Muscle layer of colon (tissue), 2 donors: ENCODE results near the gene DISP3.

Source experiments
- H3K27ac ChIP-seq: one replicate; pipeline ENCODE4 v1.7.0; 2013; ENCODE audit warnings: low read depth, mild to moderate bottlenecking, low read length, moderate library complexity
- H3K27me3 ChIP-seq, 2 donors: one replicate each; pipeline ENCODE4 v1.7.0; 2013; ENCODE audit warnings: low read length in 2 of 2, mild to moderate bottlenecking in 2 of 2; ENCODE audit not compliant: insufficient read depth in 2 of 2, control insufficient read depth in 1 of 2
- H3K36me3 ChIP-seq: one replicate; pipeline ENCODE4 v1.7.0; 2013; ENCODE audit warnings: mild to moderate bottlenecking, low read length; ENCODE audit not compliant: insufficient read depth
- H3K4me1 ChIP-seq: one replicate; pipeline ENCODE4 v1.7.0; 2013; ENCODE audit warnings: mild to moderate bottlenecking, low read length; ENCODE audit not compliant: insufficient read depth
- H3K4me3 ChIP-seq, 2 donors: one replicate each; pipeline ENCODE4 v1.7.0; 2013; ENCODE audit warnings: low read length in 2 of 2, low read depth in 1 of 2, mild to moderate bottlenecking in 1 of 2, moderate library complexity in 1 of 2
- H3K9ac ChIP-seq: one replicate; pipeline ENCODE4 v1.7.0; 2013; ENCODE audit warnings: low read length
- H3K9me3 ChIP-seq: one replicate; pipeline ENCODE4 v1.7.0; 2013; ENCODE audit warnings: mild to moderate bottlenecking, low read length
- donor health status: abdominal sarcoma.
- donor health status: Adenocarcinoma of cecum.

DISP3 gene

GRCh38 chr1:11479375-11479979 is 522 bp downstream of the DISP3 start:
- H3K36me3 ChIP-seq, result no peaks in the 10 kb centered on the region
- no peak overlapping the region for H3K27ac ChIP-seq
- no peaks in the 10 kb centered on the region for H3K4me1 ChIP-seq
- H3K27me3 ChIP-seq, result peaks cover 35 to 71% of the 10 kb centered on the region in 2 donors
- no peaks in the 10 kb centered on the region for H3K9me3 ChIP-seq
- H3K4me3 ChIP-seq, result peak overlapping the region in 1 of 2 donors; percentile 13
- no peak overlapping the region for H3K9ac ChIP-seq

GRCh38 chr1:11481019-11481418 is 2.1 kb downstream of the DISP3 start:
- Histone ChIP-seq H3K27ac (no peak overlapping the region), H3K9ac (no peak overlapping the region), H3K27me3 (peaks cover 35 to 65% of the 10 kb centered on the region in 2 donors)

GRCh38 chr1:11482198-11482597 is 3.2 kb downstream of the DISP3 start:
- Histone ChIP-seq H3K4me3 (no peak overlapping the region), H3K4me1 (no peaks in the 10 kb centered on the region), H3K9ac (no peak overlapping the region), H3K9me3 (no peaks in the 10 kb centered on the region), H3K36me3 (no peaks in the 10 kb centered on the region), H3K27me3 (peaks cover 35 to 57% of the 10 kb centered on the region in 2 donors), H3K27ac (no peak overlapping the region)

More at GRCh38 chr1:11481019-11481418, 2.1 kb downstream of the DISP3 start:
- H3K36me3 ChIP-seq, result no peaks in the 10 kb centered on the region
- no peak overlapping the region for H3K4me3 ChIP-seq
- no peaks in the 10 kb centered on the region for H3K9me3 ChIP-seq
- H3K4me1 ChIP-seq, result no peaks in the 10 kb centered on the region

- H3K9me3 ChIP-seq, result no peaks in the 10 kb centered on the region
- H3K4me1 ChIP-seq, result no peaks in the 10 kb centered on the region
- H3K4me3 ChIP-seq, result no peak overlapping the region
- no peak overlapping the region for H3K27ac ChIP-seq
- H3K36me3 ChIP-seq, result no peaks in the 10 kb centered on the region
- no peak overlapping the region for H3K9ac ChIP-seq
- H3K27me3 ChIP-seq, result peaks cover 35 to 59% of the 10 kb centered on the region in 2 donors
These were observed 3.9 kb downstream of the DISP3 start for GRCh38 chr1:11482701-11483479.

GRCh38 chr1:11483581-11484320 is 4.8 kb downstream of the DISP3 start:
- Histone ChIP-seq H3K36me3 (no peaks in the 10 kb centered on the region), H3K9ac (no peak overlapping the region), H3K27me3 (peaks cover 33 to 53% of the 10 kb centered on the region in 2 donors), H3K4me3 (no peak overlapping the region), H3K27ac (no peak overlapping the region), H3K9me3 (no peaks in the 10 kb centered on the region), H3K4me1 (no peaks in the 10 kb centered on the region)

- Histone ChIP-seq H3K4me3 (no peak overlapping the region), H3K36me3 (no peaks in the 10 kb centered on the region), H3K27me3 (peaks cover 33 to 50% of the 10 kb centered on the region in 2 donors), H3K27ac (no peak overlapping the region), H3K4me1 (no peaks in the 10 kb centered on the region), H3K9me3 (no peaks in the 10 kb centered on the region), H3K9ac (no peak overlapping the region)
These were observed 5.3 kb downstream of the DISP3 start for GRCh38 chr1:11484321-11484655.

- H3K27me3 ChIP-seq, result peaks cover 32 to 41% of the 10 kb centered on the region in 2 donors
- H3K4me1 ChIP-seq, result no peaks in the 10 kb centered on the region
- no peaks in the 10 kb centered on the region for H3K36me3 ChIP-seq
These were observed 6.2 kb downstream of the DISP3 start for GRCh38 chr1:11485191-11485590.

GRCh38 chr1:11486231-11487009 is 7.5 kb downstream of the DISP3 start:
- H3K36me3 ChIP-seq, result no peaks in the 10 kb centered on the region
- H3K4me3 ChIP-seq, result no peak overlapping the region
- H3K9ac ChIP-seq, result no peak overlapping the region
- H3K4me1 ChIP-seq, result no peaks in the 10 kb centered on the region
- H3K27ac ChIP-seq, result no peak overlapping the region
- H3K27me3 ChIP-seq, result peaks cover 20 to 29% of the 10 kb centered on the region in 2 donors
- H3K9me3 ChIP-seq, result no peaks in the 10 kb centered on the region

More at GRCh38 chr1:11485191-11485590, 6.2 kb downstream of the DISP3 start:
- Histone ChIP-seq H3K9me3 (no peaks in the 10 kb centered on the region), H3K27ac (no peak overlapping the region), H3K4me3 (no peak overlapping the region), H3K9ac (no peak overlapping the region)

- Histone ChIP-seq H3K4me3 (no peak overlapping the region), H3K27ac (no peak overlapping the region), H3K4me1 (no peaks in the 10 kb centered on the region), H3K27me3 (peaks cover 16 to 21% of the 10 kb centered on the region in 2 donors), H3K9ac (no peak overlapping the region), H3K36me3 (no peaks in the 10 kb centered on the region), H3K9me3 (no peaks in the 10 kb centered on the region)
These were observed 8.3 kb downstream of the DISP3 start for GRCh38 chr1:11487196-11487751.

- peaks cover 9 to 14% of the 10 kb centered on the region in 2 donors for H3K27me3 ChIP-seq
These were observed 9.3 kb downstream of the DISP3 start for GRCh38 chr1:11488201-11488770.

More at GRCh38 chr1:11488201-11488770, 9.3 kb downstream of the DISP3 start:
- H3K36me3 ChIP-seq, result no peaks in the 10 kb centered on the region
- H3K9ac ChIP-seq, result no peak overlapping the region
- no peaks in the 10 kb centered on the region for H3K9me3 ChIP-seq
- no peak overlapping the region for H3K27ac ChIP-seq
- no peaks in the 10 kb centered on the region for H3K4me1 ChIP-seq
- no peak overlapping the region for H3K4me3 ChIP-seq
